Measurements from ENCODE around the gene GUCY2F. TPM values are rescaled to one million over a fixed set of nuclear protein-coding genes. Genes with fewer than 3 reads are reported as not detected.

GUCY2F gene
- total RNA-seq, 1 donor from 2014 or later = 0.39 TPM

DNA sequence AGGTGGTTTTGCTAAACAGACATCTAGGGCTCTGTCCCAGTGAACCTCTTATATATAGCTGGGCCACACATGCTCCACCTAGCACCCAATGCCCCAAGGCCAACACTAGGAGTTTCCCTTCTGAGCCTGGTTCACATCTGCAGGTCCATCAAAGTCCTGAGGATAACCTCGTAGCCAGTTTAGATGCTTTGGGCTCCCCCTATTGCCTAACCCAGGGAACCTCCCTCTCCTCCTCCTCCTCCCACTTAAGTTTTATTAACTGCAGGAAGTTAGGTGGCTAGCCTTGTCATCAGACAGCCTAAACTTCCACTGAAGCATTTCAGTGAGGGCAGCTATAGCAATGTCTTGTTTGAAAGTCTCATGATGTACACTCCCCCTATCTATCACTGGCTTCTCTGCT lies 88.0 kb downstream of the GUCY2F start:
- Mint-ChIP-seq H3K36me3 (no peaks in the 10 kb centered on the region), H3K27ac (no peak overlapping the region), H3K9me3 (no peaks in the 10 kb centered on the region), H3K27me3 (no peaks in the 10 kb centered on the region), H3K4me1 (ENCODE audit: unreplicated experiment) (peaks cover 25% of the 10 kb centered on the region), H3K4me3 (no peak overlapping the region)
- TF ChIP-seq, protein P1, sequence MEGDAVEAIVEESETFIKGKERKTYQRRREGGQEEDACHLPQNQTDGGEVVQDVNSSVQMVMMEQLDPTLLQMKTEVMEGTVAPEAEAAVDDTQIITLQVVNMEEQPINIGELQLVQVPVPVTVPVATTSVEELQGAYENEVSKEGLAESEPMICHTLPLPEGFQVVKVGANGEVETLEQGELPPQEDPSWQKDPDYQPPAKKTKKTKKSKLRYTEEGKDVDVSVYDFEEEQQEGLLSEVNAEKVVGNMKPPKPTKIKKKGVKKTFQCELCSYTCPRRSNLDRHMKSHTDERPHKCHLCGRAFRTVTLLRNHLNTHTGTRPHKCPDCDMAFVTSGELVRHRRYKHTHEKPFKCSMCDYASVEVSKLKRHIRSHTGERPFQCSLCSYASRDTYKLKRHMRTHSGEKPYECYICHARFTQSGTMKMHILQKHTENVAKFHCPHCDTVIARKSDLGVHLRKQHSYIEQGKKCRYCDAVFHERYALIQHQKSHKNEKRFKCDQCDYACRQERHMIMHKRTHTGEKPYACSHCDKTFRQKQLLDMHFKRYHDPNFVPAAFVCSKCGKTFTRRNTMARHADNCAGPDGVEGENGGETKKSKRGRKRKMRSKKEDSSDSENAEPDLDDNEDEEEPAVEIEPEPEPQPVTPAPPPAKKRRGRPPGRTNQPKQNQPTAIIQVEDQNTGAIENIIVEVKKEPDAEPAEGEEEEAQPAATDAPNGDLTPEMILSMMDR (conservative IDR thresholded peaks at IDR 0.05) = no peak
- no peak for DNase-seq (ENCODE audit: extremely low spot score, unreplicated experiment)

DNA sequence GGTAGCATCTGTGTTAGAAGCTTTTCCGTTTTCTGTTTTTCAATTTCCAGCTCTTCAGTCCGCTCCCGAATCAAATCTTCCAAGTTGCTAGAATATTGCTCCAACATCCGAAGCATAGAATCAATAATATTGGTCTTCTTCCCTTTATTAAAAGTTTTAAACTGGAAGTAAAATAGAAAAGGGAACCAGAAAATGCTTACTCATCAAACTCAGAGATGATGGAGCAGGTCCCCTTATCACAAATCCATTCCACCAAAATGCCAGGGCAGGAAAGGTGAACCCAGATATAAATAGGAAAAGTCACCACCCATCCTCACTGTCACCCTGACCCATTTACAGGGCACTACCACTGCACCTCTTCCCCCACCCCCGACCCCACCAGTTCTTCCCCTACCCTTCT lies 89.0 kb downstream of the GUCY2F start:
- Mint-ChIP-seq H3K4me1 (ENCODE audit: unreplicated experiment) (peaks cover 17% of the 10 kb centered on the region), H3K36me3 (no peaks in the 10 kb centered on the region), H3K4me3 (no peak overlapping the region), H3K9me3 (no peaks in the 10 kb centered on the region), H3K27me3 (no peaks in the 10 kb centered on the region), H3K27ac (no peak overlapping the region)
- DNase-seq (ENCODE audit: extremely low spot score, unreplicated experiment) = no peak
- TF ChIP-seq, protein P1 (conservative IDR thresholded peaks at IDR 0.05) = no peak

DNA sequence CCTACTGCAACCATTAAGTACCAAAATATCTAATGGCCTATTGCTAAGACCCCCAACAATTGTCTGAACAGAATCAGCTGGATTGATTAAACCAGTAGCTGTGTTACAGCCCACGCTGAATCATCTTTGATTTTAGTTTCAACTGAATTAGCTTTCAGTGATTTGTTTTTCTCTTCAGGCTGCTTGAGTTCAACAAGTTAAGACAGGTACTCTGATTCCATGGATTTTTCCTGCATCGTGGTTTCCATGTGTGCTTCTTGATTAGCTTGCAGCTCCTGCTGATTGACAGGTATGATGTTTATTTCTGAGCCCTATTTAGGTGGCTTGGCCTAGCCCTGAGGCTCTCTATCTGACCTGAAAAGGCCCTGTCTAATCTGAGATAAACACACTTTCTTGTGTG lies 91.3 kb downstream of the GUCY2F start:
- H3K27ac Mint-ChIP-seq = no peak overlapping the region
- no peaks in the 10 kb centered on the region for H3K4me1 Mint-ChIP-seq (ENCODE audit: unreplicated experiment)
- no peak overlapping the region for H3K4me3 Mint-ChIP-seq
- no peaks in the 10 kb centered on the region for H3K9me3 Mint-ChIP-seq
- no peak for DNase-seq (ENCODE audit: extremely low spot score, unreplicated experiment)
- H3K36me3 Mint-ChIP-seq = no peaks in the 10 kb centered on the region
- H3K27me3 Mint-ChIP-seq = no peaks in the 10 kb centered on the region
- TF ChIP-seq, protein P1 (conservative IDR thresholded peaks at IDR 0.05) = no peak

DNA sequence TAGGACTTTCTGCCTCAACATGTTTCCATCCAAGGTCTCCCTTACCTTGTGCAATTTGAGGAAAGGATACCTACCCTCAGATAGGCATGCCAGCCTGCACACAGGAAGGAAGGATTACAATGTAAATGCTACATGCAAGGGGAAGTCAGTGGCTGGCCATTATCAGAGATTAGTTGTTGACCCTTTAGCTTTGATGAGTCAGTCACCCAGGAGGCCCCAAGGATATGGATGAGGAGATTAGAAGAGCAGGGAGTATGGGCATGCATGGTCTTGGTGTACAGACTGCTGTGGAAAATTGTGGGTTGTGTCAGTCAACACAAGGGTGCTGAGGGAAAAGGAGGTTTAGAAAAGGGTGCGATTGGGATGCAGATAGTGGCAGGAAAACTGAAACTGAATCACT lies 92.0 kb downstream of the GUCY2F start:
- H3K4me1 Mint-ChIP-seq (ENCODE audit: unreplicated experiment) = no peaks in the 10 kb centered on the region
- DNase-seq (ENCODE audit: extremely low spot score, unreplicated experiment) = no peak
- no peak overlapping the region for H3K4me3 Mint-ChIP-seq
- TF ChIP-seq, protein P1 (conservative IDR thresholded peaks at IDR 0.05) = no peak
- H3K9me3 Mint-ChIP-seq = no peaks in the 10 kb centered on the region
- H3K27ac Mint-ChIP-seq = no peak overlapping the region
- H3K27me3 Mint-ChIP-seq = no peaks in the 10 kb centered on the region
- no peaks in the 10 kb centered on the region for H3K36me3 Mint-ChIP-seq

DNA sequence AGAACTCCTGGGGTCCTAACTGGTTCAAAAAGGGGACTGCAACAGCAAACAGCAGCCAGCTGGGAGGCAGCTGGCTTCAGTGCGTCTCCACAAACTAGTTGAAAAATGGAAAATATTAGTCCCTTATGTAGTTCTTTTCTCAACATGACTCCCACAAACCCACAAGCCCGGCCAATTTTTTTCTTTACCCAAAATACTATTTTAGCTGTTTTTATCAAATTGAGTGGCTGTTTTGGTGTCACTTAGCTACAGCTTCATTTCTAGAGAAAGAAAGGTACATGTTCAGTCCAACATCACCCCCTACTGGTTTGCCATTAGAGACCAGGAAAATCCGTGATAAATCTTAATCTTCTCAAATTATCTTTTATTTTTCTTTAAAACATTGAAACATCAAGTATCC lies 97.2 kb downstream of the GUCY2F start:
- H3K36me3 Mint-ChIP-seq = no peaks in the 10 kb centered on the region
- no peak overlapping the region for H3K4me3 Mint-ChIP-seq
- no peak overlapping the region for H3K27ac Mint-ChIP-seq
- no peak for DNase-seq (ENCODE audit: extremely low spot score, unreplicated experiment)
- TF ChIP-seq, protein P1 (conservative IDR thresholded peaks at IDR 0.05) = peak; percentile 85
- H3K4me1 Mint-ChIP-seq (ENCODE audit: unreplicated experiment) = no peaks in the 10 kb centered on the region
- no peaks in the 10 kb centered on the region for H3K27me3 Mint-ChIP-seq
- H3K9me3 Mint-ChIP-seq = no peaks in the 10 kb centered on the region

DNA sequence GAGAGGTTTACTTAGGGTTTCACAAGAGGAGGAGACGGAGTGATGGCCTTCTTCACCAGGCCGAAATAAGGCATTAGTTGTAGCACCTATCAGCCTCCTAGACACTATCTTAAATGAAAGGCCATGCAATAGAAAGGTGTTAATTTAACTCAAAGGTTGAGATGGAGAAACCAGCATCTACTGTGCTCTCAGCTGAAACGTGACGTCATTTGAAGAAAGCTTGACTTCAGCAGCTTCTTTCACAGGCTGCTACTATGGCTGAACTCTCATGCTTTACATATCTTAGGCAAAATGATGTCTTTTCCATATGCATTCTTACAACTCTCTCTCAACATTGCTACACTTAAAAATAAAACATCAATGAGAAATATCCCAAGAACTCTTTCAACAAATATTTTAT lies 99.6 kb downstream of the GUCY2F start:
- no peaks in the 10 kb centered on the region for H3K9me3 Mint-ChIP-seq
- H3K36me3 Mint-ChIP-seq = no peaks in the 10 kb centered on the region
- H3K4me1 Mint-ChIP-seq (ENCODE audit: unreplicated experiment) = no peaks in the 10 kb centered on the region
- no peak for DNase-seq (ENCODE audit: extremely low spot score, unreplicated experiment)
- H3K4me3 Mint-ChIP-seq = no peak overlapping the region
- H3K27ac Mint-ChIP-seq = no peak overlapping the region
- TF ChIP-seq, protein P1 (conservative IDR thresholded peaks at IDR 0.05) = no peak
- no peaks in the 10 kb centered on the region for H3K27me3 Mint-ChIP-seq

All from type B pancreatic cell (in vitro differentiated cells).